ENCODE measurements around the gene ARAP2. TPM values are rescaled to one million over a fixed set of nuclear protein-coding genes. Genes with fewer than 3 reads are reported as not detected.

Gene ARAP2
- total and polyA plus RNA-seq, 9 of the 15 experiments (the other 6 are each of a cell fraction or from before 2014, with no cell fraction given): 0.03 to 0.35 (median 0.11) TPM; not detected in 4

DNA sequence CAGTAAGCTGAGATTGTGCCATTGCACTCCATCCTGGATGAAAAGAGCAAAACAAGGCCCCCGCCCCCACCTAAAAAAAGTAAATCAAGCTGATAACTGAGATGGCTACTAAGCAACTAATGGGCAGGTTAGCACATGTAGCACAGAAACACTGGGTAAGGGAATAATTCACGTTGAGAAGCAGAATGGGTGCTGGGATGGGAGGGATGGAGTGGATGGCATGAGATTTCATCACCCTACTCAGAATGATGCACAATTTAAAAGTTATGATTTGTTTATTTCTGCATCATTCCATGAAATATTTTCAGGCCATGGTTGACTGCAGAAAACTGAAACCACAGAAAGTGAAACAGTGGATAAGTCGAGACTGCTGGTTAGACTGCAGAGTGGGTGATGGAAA, 224.0 kb downstream of the ARAP2 start:
- Histone ChIP-seq H3K27me3 (ENCODE audit: control insufficient read depth in 2 of 2, insufficient read depth in 2 of 2, low read length in 2 of 2) (no peaks in the 10 kb centered on the region), H3K4me2 (ENCODE audit: insufficient read depth, low read length) (no peak overlapping the region), H3K9me3 (replicated peaks; ENCODE audit: control insufficient read depth, insufficient read depth, low read depth, low read length) (no peaks in the 10 kb centered on the region), H3K9me1 (ENCODE audit: control insufficient read depth, insufficient read depth, low read length) (no peaks in the 10 kb centered on the region), H4K20me1 (replicated peaks; ENCODE audit: control insufficient read depth, insufficient read depth, low read length) (no peaks in the 10 kb centered on the region), H3K4me1 (replicated peaks in 1 of 2; ENCODE audit: control insufficient read depth in 2 of 2, insufficient read depth in 2 of 2, low read length in 2 of 2) (no peaks in the 10 kb centered on the region), H3K9ac (ENCODE audit: insufficient read depth in 1 of 2, low read depth in 2 of 2, low read length in 2 of 2) (no peak overlapping the region), H3K4me3 (no peak overlapping the region), H3K79me2 (ENCODE audit: control insufficient read depth, insufficient read depth, low read length) (no peaks in the 10 kb centered on the region), H3K36me3 (ENCODE audit: control insufficient read depth, insufficient read depth, low read length) (no peaks in the 10 kb centered on the region), H3K27ac (ENCODE audit: extremely low read depth, low read depth, low read length) (no peak overlapping the region), H2AFZ (ENCODE audit: low read depth, low read length) (no peak overlapping the region)
- no peak for DNase-seq (ENCODE audit: extremely low read depth in 1 of 4, low spot score in 3 of 4)
- POLR2A ChIA-PET: no interaction called here
- intact Hi-C loops (cut with micrococcal nuclease): no loop called here
- no peak for TF ChIP-seq KAT2B (IDR thresholded peaks at IDR 0.05; ENCODE audit: low read depth, low read length)
- TF ChIP-seq HDAC2 (IDR thresholded peaks at IDR 0.05): no peak
- TF ChIP-seq HMGXB4 (CRISPR knock-in tag; IDR thresholded peaks at IDR 0.05): no peak
- TF ChIP-seq MEIS2 (IDR thresholded peaks at IDR 0.05; ENCODE audit: partially characterized antibody): no peak
- TF ChIP-seq PHF8 (IDR thresholded peaks at IDR 0.05; ENCODE audit: borderline replicate concordance, low read length): no peak
- TF ChIP-seq XRCC4 (IDR thresholded peaks at IDR 0.05; ENCODE audit: extremely low read depth, insufficient read depth, insufficient read length): no peak
- no peak for TF ChIP-seq NFXL1 (CRISPR knock-in tag; IDR thresholded peaks at IDR 0.05)
- TF ChIP-seq ZSCAN32 (CRISPR knock-in tag; IDR thresholded peaks at IDR 0.05): no peak
- TF ChIP-seq ZNF561 (CRISPR knock-in tag; conservative IDR thresholded peaks at IDR 0.05): no peak
- TF ChIP-seq ELK1 (CRISPR knock-in tag; IDR thresholded peaks at IDR 0.05): no peak
- TF ChIP-seq ZNF143 (CRISPR knock-in tag; IDR thresholded peaks at IDR 0.05): no peak
- no peak for TF ChIP-seq HINFP (tag; conservative IDR thresholded peaks at IDR 0.05; ENCODE audit: low read depth)
- TF ChIP-seq EHMT2 (IDR thresholded peaks at IDR 0.05): no peak
- TF ChIP-seq, protein P1, sequence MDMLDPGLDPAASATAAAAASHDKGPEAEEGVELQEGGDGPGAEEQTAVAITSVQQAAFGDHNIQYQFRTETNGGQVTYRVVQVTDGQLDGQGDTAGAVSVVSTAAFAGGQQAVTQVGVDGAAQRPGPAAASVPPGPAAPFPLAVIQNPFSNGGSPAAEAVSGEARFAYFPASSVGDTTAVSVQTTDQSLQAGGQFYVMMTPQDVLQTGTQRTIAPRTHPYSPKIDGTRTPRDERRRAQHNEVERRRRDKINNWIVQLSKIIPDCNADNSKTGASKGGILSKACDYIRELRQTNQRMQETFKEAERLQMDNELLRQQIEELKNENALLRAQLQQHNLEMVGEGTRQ (CRISPR knock-in tag; IDR thresholded peaks at IDR 0.05): no peak
- no peak for TF ChIP-seq ESRRB (CRISPR knock-in tag; IDR thresholded peaks at IDR 0.05; ENCODE audit: borderline replicate concordance)
- TF ChIP-seq SRSF9 (IDR thresholded peaks at IDR 0.05; ENCODE audit: borderline replicate concordance, low read depth, low read length): no peak
- no TSS peak for BruUV-seq (replicated peaks)
- no peak for FAIRE-seq
- ATAC-seq: no peak
- in situ Hi-C loops (cut with MboI): no loop called here
- 0% methylated on average over 3 of the region's 3 CpGs for WGBS (ENCODE audit: insufficient coverage, low coverage, missing lambda C conversion rate)
- CTCF ChIA-PET (ENCODE audit: low intra/inter-chr PET ratio): no interaction called here
